ENCODE results near the gene PRMT1. TPM values are rescaled to one million over a fixed set of nuclear protein-coding genes. Genes with fewer than 3 reads are reported as not detected.

The PRMT1 gene
- total and polyA plus RNA-seq, 2 donors (not counting 1 experiment from before 2014, with no cell fraction given): 175 to 310 TPM

DNA sequence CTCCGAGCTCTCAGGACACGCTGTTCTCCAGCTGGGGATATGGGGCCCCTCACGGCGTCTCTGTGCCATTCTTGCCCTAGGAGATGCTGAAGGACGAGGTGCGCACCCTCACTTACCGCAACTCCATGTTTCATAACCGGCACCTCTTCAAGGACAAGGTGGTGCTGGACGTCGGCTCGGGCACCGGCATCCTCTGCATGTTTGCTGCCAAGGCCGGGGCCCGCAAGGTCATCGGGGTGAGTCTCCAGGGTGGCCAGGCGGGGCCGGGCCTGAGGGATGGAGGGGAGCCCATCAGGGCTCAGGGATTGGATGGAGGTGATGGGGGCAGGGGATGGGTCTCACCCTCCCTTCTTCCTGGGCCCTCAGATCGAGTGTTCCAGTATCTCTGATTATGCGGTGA is 4.8 kb downstream of the PRMT1 start:
- no peaks in the 10 kb centered on the region for H3K9me3 ChIP-seq (ENCODE audit: control extremely low read depth in 1 of 3, control insufficient read depth in 2 of 3, insufficient read depth in 1 of 3, low read length in 2 of 3)
- no peak overlapping the region for H3K9ac ChIP-seq (ENCODE audit: low read length)
- peaks cover 61% of the 10 kb centered on the region for H3K79me2 ChIP-seq (ENCODE audit: control insufficient read depth, insufficient read depth, low read length)
- H3K27me3 Mint-ChIP-seq: no peaks in the 10 kb centered on the region
- no peak overlapping the region for H3K4me2 ChIP-seq (replicated peaks; ENCODE audit: low read depth, low read length, poor library complexity, severe bottlenecking)
- H3K4me3 Mint-ChIP-seq: no peak overlapping the region
- 98% methylated on average over 16 of the region's 19 CpGs for WGBS (ENCODE audit: insufficient coverage)
- peaks cover 34% of the 10 kb centered on the region for H3K4me1 Mint-ChIP-seq
- H4K20me1 ChIP-seq (ENCODE audit: control insufficient read depth, insufficient read depth, low read length, poor library complexity, severe bottlenecking): peaks cover 84% of the 10 kb centered on the region
- H3K36me3 ChIP-seq (replicated peaks in 1 of 2; ENCODE audit: control extremely low read depth in 1 of 2, control insufficient read depth in 1 of 2, extremely low read depth in 1 of 2, insufficient read depth in 2 of 2, low read length in 1 of 2): peaks cover 0 to 55% of the 10 kb centered on the region in 2 experiments
- TF ChIP-seq EZH2 (IDR thresholded peaks at IDR 0.05; ENCODE audit: borderline replicate concordance, insufficient read depth, low read depth, low read length, poor library complexity, severe bottlenecking) (no peak), CTCF (IDR thresholded peaks at IDR 0.05) (no peak)
- no peaks in the 10 kb centered on the region for H3K9me3 Mint-ChIP-seq (ENCODE audit: insufficient read depth)
- intact Hi-C loops (cut with micrococcal nuclease): no loop called here
- H3K4me1 ChIP-seq (ENCODE audit: control insufficient read depth in 2 of 2, insufficient read depth in 2 of 2, low read length in 2 of 2): peaks cover 26 to 33% of the 10 kb centered on the region in 2 donors
- H3K27me3 ChIP-seq (replicated peaks in 1 of 4; ENCODE audit: control extremely low read depth in 1 of 4, control insufficient read depth in 3 of 4, insufficient read depth in 4 of 4, low read length in 3 of 4): no peaks in the 10 kb centered on the region
- DNase-seq: peak; percentile 25
- H3K27ac Mint-ChIP-seq: peak overlapping the region; percentile 15
- ChIA-PET CTCF (interaction anchor here (0.6 to 1.9 kb wide), 5 partner anchors 10 to 177 kb away, joined by 3 to 8 read pairs (median 7); partner anchors contain the start of genes NOSIP and PRRG2), POLR2A (no interaction called here)
- no peak overlapping the region for H3K4me3 ChIP-seq (ENCODE audit: control extremely low read depth in 1 of 5, extremely low read depth in 1 of 5, insufficient read depth in 1 of 5, low read depth in 2 of 5, low read length in 4 of 5)
- no peak for ATAC-seq (ENCODE audit: low read depth)
- no peak overlapping the region for H2AFZ ChIP-seq (ENCODE audit: insufficient read depth, low read depth, low read length, poor library complexity, severe bottlenecking)
- H3K27ac ChIP-seq (ENCODE audit: low read length in 2 of 2): no peak overlapping the region

DNA sequence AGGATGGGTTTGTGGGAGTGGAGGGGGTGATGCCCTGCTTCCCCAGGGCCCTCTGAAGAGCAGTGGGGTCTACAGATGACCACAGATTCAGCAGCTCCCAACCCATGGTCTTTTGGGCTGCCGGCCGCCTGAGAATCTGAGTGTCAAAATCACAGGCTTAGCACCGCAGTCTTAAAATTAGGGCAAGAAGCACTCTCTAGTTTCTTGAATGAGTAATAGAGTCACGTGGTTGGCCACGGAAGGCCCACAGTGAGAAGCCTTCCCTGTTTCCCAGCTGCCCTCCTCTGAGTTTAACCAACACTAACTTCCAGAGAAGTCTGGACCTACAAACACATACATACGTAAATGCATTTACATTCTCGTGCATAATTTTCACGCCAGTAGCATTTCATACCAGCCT is 5.2 kb downstream of the PRMT1 start:
- Mint-ChIP-seq H3K4me3 (no peak overlapping the region), H3K9me3 (ENCODE audit: insufficient read depth) (no peaks in the 10 kb centered on the region), H3K27ac (peak overlapping the region; percentile 15), H3K27me3 (no peaks in the 10 kb centered on the region), H3K4me1 (peaks cover 30% of the 10 kb centered on the region)
- H2AFZ ChIP-seq (ENCODE audit: insufficient read depth, low read depth, low read length, poor library complexity, severe bottlenecking): no peak overlapping the region
- intact Hi-C loops (cut with micrococcal nuclease): no loop called here
- 97% methylated on average over 6 of the region's 8 CpGs for WGBS (ENCODE audit: insufficient coverage)
- no peak for TF ChIP-seq EZH2 (IDR thresholded peaks at IDR 0.05; ENCODE audit: borderline replicate concordance, insufficient read depth, low read depth, low read length, poor library complexity, severe bottlenecking)
- no peak for TF ChIP-seq CTCF (IDR thresholded peaks at IDR 0.05)
- ATAC-seq (ENCODE audit: low read depth) (no peak), DNase-seq (no peak)
- H3K9ac ChIP-seq (ENCODE audit: low read length): no peak overlapping the region
- H3K4me2 ChIP-seq (replicated peaks; ENCODE audit: low read depth, low read length, poor library complexity, severe bottlenecking): no peak overlapping the region
- ChIA-PET CTCF (interaction anchor here (1.9 kb wide), 1 partner anchor 10 kb away, joined by 8 read pairs; no protein-coding TSS in a partner anchor), POLR2A (no interaction called here)
- peaks cover 26 to 33% of the 10 kb centered on the region in 2 donors for H3K4me1 ChIP-seq (ENCODE audit: control insufficient read depth in 2 of 2, insufficient read depth in 2 of 2, low read length in 2 of 2)
- H3K4me3 ChIP-seq (ENCODE audit: control extremely low read depth in 1 of 5, extremely low read depth in 1 of 5, insufficient read depth in 1 of 5, low read depth in 2 of 5, low read length in 4 of 5): no peak overlapping the region
- no peaks in the 10 kb centered on the region for H3K9me3 ChIP-seq (ENCODE audit: control extremely low read depth in 1 of 3, control insufficient read depth in 2 of 3, insufficient read depth in 1 of 3, low read length in 2 of 3)
- peaks cover 59% of the 10 kb centered on the region for H3K79me2 ChIP-seq (ENCODE audit: control insufficient read depth, insufficient read depth, low read length)
- H3K36me3 ChIP-seq (replicated peaks in 1 of 2; ENCODE audit: control extremely low read depth in 1 of 2, control insufficient read depth in 1 of 2, extremely low read depth in 1 of 2, insufficient read depth in 2 of 2, low read length in 1 of 2): peaks cover 0 to 59% of the 10 kb centered on the region in 2 experiments
- H4K20me1 ChIP-seq (ENCODE audit: control insufficient read depth, insufficient read depth, low read length, poor library complexity, severe bottlenecking): peaks cover 82% of the 10 kb centered on the region
- H3K27me3 ChIP-seq (replicated peaks in 1 of 4; ENCODE audit: control extremely low read depth in 1 of 4, control insufficient read depth in 3 of 4, insufficient read depth in 4 of 4, low read length in 3 of 4): no peaks in the 10 kb centered on the region
- H3K27ac ChIP-seq (ENCODE audit: low read length in 2 of 2): no peak overlapping the region

Data from B cell (primary cell).